Hematopoietic multipotent progenitor cell (in vitro differentiated cells): ENCODE measurements around the gene RAC2. TPM values are rescaled to one million over a fixed set of nuclear protein-coding genes. Genes with fewer than 3 reads are reported as not detected.
A peak's percentile ranks its signal among the peaks of the same experiment; 100 is the strongest.

ENCODE experiments used
- DNase-seq, 3 donors: peaks; one replicate each; pipeline ENCODE4 v3.0.0-alpha.2; 2011 to 2015; ENCODE audit warnings: low read depth in 2 of 3, low spot score in 2 of 3
- total RNA-seq: library from RNA; depleted of rRNA; stranded (reverse); fragments of >200 nt; gene quantifications from one replicate; pipeline ENCODE4 v1.2.3, GENCODE V29; 2012

Gene RAC2
- total RNA-seq, 1 donor = 399 TPM

DNA sequence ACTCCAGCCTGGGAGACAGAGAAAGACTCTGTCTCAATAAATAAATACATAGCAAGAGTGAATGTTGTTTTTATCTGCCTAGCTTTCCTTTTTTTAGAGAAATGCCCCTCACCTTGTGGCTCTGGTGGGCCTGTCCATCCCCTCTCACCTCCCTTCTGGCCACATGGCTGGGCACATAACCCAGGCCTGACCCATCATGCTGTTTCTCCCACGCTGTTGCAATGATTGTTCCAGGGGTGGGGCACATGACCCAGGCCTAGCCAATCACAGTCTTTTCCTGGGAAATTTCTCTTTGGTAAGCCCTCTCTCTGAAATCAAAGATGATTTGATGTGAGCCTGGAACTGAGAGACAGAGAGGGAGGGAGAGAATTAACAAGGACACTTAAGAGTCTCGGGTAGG is 32.7 kb upstream of the RAC2 start:
- DNase-seq = no peak

GRCh38 chr22:37275622-37276021 is 31.6 kb upstream of the RAC2 start:
- no peak for DNase-seq

- DNase-seq = no peak
These were observed 31.1 kb upstream of the RAC2 start for GRCh38 chr22:37275134-37275533.

- DNase-seq = peak in 1 of 3 donors; percentile 36
These were observed 30.4 kb upstream of the RAC2 start for GRCh38 chr22:37274380-37274862.

GRCh38 chr22:37273846-37274225 is 29.8 kb upstream of the RAC2 start:
- DNase-seq = no peak

GRCh38 chr22:37273126-37273845 is 29.2 kb upstream of the RAC2 start:
- peak in 1 of 3 donors; percentile 41 for DNase-seq

DNA sequence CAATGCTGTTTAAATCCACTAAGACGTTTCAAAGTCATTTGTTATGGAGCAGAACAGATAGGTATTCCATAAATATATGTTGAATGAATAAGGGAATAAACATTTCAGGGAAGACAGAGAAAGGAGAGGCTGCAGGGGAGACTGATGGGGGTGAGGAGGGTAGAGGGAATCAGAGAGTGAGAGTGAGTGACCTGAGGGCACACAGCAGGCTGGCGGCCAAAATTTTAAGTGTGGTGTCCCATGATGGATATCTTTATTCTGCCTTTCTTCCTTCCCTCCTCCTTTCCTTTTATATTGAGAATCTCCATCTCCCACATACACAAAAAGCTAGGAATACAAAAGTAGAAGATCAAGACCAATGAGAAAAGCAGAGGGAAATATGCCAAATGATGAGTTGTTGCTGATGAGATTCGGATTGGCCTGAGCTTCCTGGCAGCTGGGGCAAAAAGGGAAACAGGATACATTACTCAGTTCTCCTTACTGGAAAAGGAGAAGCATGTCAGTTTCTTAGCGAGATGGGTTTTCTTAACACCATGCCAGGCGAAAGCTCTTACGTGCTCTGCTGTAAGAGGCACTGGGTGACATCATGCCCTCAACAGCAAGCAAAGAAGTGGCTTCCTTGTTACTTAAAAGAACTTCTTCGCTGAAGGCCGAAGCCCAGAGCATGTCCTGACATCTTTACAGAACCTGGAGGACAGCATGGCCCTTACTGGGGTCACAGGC is 27.0 kb upstream of the RAC2 start:
- peak in 1 of 3 donors; percentile 52 for DNase-seq

DNA sequence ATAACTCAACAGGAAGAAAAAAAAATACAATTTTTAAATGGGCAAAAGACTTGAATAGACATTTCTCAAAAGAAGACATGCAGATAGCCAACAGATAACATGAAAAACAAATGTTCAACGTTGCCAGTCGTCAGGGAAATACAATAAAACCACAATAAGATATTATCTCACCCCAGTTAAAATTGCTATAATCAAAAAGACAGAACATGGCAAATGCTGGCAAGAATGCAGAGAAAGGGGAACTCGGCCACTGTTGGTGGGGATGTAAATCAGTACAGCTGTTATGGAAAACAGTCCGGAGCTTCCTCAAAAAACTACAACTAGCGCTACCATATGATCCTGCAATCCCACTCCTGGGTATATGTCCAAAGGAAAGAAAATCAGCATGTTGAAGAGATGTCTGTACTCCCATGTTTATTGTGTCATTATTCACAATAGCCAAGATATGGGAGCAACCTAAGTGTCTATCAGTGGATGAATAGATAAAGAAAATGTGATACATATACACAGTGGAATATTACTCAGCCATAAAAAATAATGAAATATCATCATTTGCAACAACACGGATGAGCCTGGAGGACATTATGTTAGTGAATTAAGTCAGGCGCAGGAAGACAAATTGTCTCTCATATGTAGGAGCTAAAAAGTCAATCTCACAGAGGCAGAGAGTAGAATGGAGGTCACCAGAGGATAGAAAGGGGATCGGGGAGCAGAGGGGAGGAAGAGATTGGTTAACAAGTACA is 26.0 kb upstream of the RAC2 start:
- peak in 2 of 3 donors; percentile 74 to 87 for DNase-seq

DNA sequence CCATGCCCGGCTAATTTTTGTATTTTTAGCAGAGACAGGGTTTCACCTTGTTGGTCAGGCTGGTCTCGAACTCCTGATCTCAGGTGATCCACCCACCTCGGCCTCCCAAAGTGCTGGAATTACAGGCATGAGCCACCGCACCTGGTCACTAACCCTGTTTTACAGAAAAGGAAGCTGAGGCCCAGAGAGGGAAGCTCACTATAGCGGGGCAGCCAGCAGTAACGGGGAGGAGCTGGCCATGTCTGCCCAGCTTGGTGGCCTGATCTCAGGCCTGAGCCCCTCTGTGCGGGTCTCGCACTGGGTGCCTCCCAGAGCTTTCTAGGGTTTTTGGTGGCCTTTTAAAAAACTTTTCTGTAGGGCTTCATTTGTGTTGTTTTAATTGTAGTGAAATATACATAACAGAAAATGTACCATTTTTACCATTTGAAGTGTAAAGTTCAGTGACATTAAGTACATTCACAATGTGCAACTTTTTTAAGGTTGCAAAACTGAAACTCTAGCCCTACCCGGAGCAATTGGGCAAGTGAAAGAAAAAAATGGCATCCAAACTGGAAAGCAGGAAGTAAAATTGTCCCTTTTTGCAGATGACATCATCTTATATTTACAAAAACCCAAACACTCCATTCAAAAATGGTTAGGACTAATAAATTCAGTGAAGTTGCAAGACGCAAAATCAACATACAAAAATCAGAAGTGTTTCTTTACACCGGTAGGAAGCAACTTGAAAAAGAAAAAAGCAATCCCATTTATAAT is 23.8 kb upstream of the RAC2 start:
- peak in 1 of 3 donors; percentile 44 for DNase-seq

- peak in 2 of 3 donors; percentile 54 to 62 for DNase-seq
These were observed 23.1 kb upstream of the RAC2 start for GRCh38 chr22:37267135-37267587.

DNA sequence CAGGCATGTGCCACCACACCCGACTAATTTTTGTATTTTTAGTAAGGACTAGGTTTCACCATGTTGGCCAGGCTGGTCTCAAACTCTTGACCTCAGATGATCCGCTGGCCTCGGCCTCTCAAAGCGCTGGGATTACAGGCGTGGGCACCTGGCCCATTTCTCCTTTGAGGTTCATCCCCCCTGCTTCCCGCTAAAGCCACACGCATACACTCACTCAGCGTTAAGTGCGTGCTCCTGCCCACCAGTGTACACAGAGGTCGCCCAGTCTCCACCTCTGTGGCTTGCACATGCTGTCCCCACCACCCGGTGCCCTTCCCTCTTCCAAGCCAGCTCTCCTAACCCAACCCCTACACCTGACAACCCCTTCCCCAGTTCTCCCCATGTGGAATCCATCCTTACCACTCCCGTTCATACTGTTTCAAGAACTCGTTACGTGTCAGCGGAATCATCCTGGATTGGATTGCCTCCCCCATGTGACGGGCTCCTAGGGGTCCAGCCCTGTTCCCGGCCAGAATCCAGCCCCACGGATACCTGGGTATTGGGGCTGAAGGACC is 22.6 kb upstream of the RAC2 start:
- no peak for DNase-seq

GRCh38 chr22:37263966-37264887 is 20.2 kb upstream of the RAC2 start:
- no peak for DNase-seq

GRCh38 chr22:37262346-37262745 is 18.3 kb upstream of the RAC2 start:
- DNase-seq = no peak

DNA sequence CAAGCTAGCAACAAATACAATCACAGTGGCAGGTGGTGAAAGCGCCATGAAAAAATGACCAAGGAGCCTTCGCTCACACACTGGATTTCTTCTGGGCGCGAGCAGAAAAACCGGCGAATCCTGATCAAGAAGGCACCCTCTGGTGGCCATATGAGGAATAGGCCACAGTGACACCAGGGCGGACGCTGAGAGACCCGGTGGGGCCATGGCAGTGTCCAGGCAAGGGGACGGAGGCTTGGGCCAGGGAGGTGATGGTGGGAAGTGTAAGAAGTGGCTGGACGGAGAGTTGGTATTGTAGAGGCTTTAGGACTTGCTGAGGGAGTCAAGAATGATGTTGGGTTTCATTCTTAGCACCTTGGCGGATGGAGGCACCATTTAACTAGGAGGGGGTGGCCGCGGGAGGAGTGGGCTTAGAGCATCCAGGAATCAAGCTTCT is 16.9 kb upstream of the RAC2 start:
- peak in 1 of 3 donors; percentile 58 for DNase-seq

DNA sequence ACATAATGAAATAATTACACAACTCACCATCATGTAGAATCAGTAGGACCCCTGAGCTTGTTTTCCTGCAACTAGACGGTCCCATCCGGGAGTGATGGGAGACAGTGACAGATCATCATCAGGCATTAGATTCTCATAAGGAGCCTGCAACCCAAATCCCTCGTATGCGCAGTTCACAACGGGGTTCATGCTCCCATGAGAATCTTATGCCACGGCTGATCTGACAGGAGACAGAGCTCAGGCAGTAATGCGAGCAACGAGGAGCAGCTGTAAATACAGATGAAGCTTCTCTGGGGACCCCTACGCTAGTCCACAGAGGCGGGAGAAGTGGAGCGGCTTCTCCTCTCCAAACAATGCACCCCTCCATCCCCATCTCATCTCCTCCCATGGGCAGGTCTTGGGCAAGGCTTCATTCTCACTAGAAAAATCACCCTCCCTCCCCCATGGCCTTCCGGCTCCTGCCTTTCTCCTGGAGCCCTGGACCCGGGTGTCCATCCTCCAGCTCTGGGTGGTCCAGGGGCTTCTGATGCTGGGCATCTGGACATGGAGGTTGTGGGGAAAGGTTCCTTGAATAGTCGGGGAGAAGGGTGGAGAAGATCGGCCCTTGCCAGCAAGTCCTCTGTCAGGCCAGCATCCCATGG is 16.2 kb upstream of the RAC2 start:
- DNase-seq = no peak

- DNase-seq = peak in 2 of 3 donors; percentile 49 to 66
These were observed 15.5 kb upstream of the RAC2 start for GRCh38 chr22:37259540-37260029.

- DNase-seq = no peak
These were observed 14.8 kb upstream of the RAC2 start for GRCh38 chr22:37258753-37259401.
